Sigmoid colon (tissue), 4 donors: ENCODE data around the gene MYOZ1.

Experiments used
- POLR2A ChIP-seq, 2 donors: fragments of 450-650 bp; IDR thresholded peaks; one replicate each; pipeline ENCODE4 v1.6.1; 2016; ENCODE audit warnings: antibody characterized with exemption in 2 of 2, mild to moderate bottlenecking in 2 of 2, moderate library complexity in 2 of 2
- POLR2AphosphoS5 ChIP-seq, 4 donors: sonication (generic); formaldehyde crosslinking; IDR thresholded peaks; one replicate each; pipeline ENCODE4 v1.6.1; 2017; ENCODE audit warnings: antibody characterized with exemption in 4 of 4

DNA sequence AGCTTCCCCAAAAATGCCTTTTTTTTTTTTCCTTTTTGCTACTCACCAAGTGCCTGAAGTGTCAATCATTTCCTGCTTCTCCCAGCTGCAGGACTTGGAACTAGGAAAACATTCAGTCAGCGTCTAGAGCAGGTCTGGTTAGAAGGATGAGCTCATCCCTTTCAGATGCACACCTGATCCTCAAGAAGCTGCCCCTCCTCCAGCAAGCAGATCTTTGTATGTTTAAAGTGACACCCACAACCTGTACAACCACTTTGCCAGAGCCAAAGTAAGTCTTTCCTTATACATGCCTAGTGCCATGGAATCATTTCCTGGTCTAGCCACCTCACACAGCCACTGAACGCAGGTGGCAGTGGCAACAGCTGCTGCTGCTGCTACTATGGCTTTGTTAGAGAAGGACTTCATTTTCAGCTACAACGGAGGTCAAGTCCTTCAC, 39.8 kb downstream of the MYOZ1 start:
- TF ChIP-seq POLR2A (IDR thresholded peaks at IDR 0.05) (peak in 1 of 2 donors; percentile 5), POLR2AphosphoS5 (IDR thresholded peaks at IDR 0.05) (no peak)
